ENCODE measurements around the gene SPI1. TPM values are rescaled to one million over a fixed set of nuclear protein-coding genes. Genes with fewer than 3 reads are reported as not detected.

The SPI1 gene
- total RNA-seq, 1 experiment from 2014 or later, result not detected

- Histone ChIP-seq H4K20me1 (ENCODE audit: control insufficient read depth, insufficient read depth, insufficient read length) (peaks cover 2% of the 10 kb centered on the region), H2BK5ac (ENCODE audit: insufficient read length, low read length) (no peak overlapping the region), H3K9ac (ENCODE audit: extremely low read depth, insufficient read length, low read length) (no peak overlapping the region), H3K9me3 (ENCODE audit: control insufficient read depth, low read depth, low read length) (no peaks in the 10 kb centered on the region), H3K4me2 (ENCODE audit: insufficient read depth, insufficient read length, low read length) (no peak overlapping the region), H3K23ac (ENCODE audit: insufficient read length, low read depth, low read length) (no peak overlapping the region), H3K27me3 (ENCODE audit: insufficient read depth, low read length) (no peaks in the 10 kb centered on the region), H2BK120ac (ENCODE audit: low read depth, low read length, poor library complexity, severe bottlenecking) (no peak overlapping the region), H2AFZ (ENCODE audit: low read length) (no peak overlapping the region), H3K79me2 (ENCODE audit: insufficient read depth, low read length) (no peaks in the 10 kb centered on the region), H3K4me1 (ENCODE audit: insufficient read depth, low read length) (no peaks in the 10 kb centered on the region), H3K56ac (ENCODE audit: insufficient read length, low read depth, low read length) (no peak overlapping the region), H3K14ac (ENCODE audit: insufficient read depth, low read length) (no peak overlapping the region), H4K5ac (ENCODE audit: insufficient read length, low read depth, low read length) (no peak overlapping the region), H3K4ac (ENCODE audit: low read depth, low read length) (no peak overlapping the region), H2BK20ac (ENCODE audit: low read depth, low read length, poor library complexity, severe bottlenecking) (no peak overlapping the region), H3K18ac (ENCODE audit: insufficient read length, low read depth, low read length) (no peak overlapping the region), H4K8ac (replicated peaks; ENCODE audit: insufficient read length, low read depth, low read length) (no peak overlapping the region), H3K79me1 (ENCODE audit: insufficient read depth, low read depth, low read length, poor library complexity, severe bottlenecking) (no peaks in the 10 kb centered on the region), H2AK5ac (ENCODE audit: insufficient read length, low read length) (no peak overlapping the region), H2BK15ac (ENCODE audit: low read depth, low read length) (no peak overlapping the region), H3T11ph (ENCODE audit: low read length) (no peak overlapping the region), H3K27ac (ENCODE audit: insufficient read length, low read depth, low read length) (no peak overlapping the region), H2BK12ac (ENCODE audit: insufficient read length, low read depth, low read length) (no peak overlapping the region), H4K91ac (ENCODE audit: insufficient read length, low read depth, low read length) (no peak overlapping the region), H3K23me2 (ENCODE audit: insufficient read length, low read depth, low read length, poor library complexity, severe bottlenecking) (no peaks in the 10 kb centered on the region)
- Mint-ChIP-seq H3K4me1 (peaks cover 3% of the 10 kb centered on the region in 2 experiments; a peak in 3 of 4 replicates), H3K4me3 (no peak overlapping the region), H3K36me3 (ENCODE audit: insufficient read depth in 1 of 3, low read depth in 3 of 3) (no peaks in the 10 kb centered on the region), H3K9me3 (no peaks in the 10 kb centered on the region), H3K27ac (no peak overlapping the region; a peak in 1 of 7 replicates), H3K27me3 (ENCODE audit: low read depth) (no peaks in the 10 kb centered on the region)
- no peak for TF ChIP-seq CTCF (conservative IDR thresholded peaks at IDR 0.05)
- no CpG with 5 or more reads among the region's 13 CpGs for WGBS (ENCODE audit: extremely low coverage, insufficient read length, low lambda C conversion rate)
- DNase-seq, result no peak
Measured at GRCh38 chr11:47361419-47361818, 16.9 kb downstream of the SPI1 start.
